ENCODE results near the gene ZNF518B. TPM values are rescaled to one million over a fixed set of nuclear protein-coding genes. Genes with fewer than 3 reads are reported as not detected.

Gene ZNF518B
- total RNA-seq, 3 donors from 2014 or later: 9.9 to 34.4 (median 19.5) TPM

- no peak overlapping the region for H3K4me3 ChIP-seq
- ATAC-seq: no peak
- TF ChIP-seq CTCF (IDR thresholded peaks at IDR 0.05): no peak
- no peaks in the 10 kb centered on the region for H3K36me3 ChIP-seq (ENCODE audit: low read depth)
- DNase-seq: no peak
- no peaks in the 10 kb centered on the region for H3K4me1 ChIP-seq (ENCODE audit: low read depth)
- H3K9me3 ChIP-seq: no peaks in the 10 kb centered on the region
- intact Hi-C loops (cut with DNase I, micrococcal nuclease): no loop called here
Measured at GRCh38 chr4:10395971-10396580, 61.1 kb downstream of the ZNF518B start.

Other genes starting within 250 kb of the ZNF518B start
- gene CLNK, start 227.3 kb upstream of the ZNF518B start, total RNA-seq: under 1 TPM in 2 of 3 donors, not detected in 1; 0.27 to 0.60 TPM